NCI-H82 treated with DMSO at 0.1 percent for 48 hours (cell line): Measurements from ENCODE around the gene GMDS.
A peak's percentile ranks its signal among the peaks of the same experiment; 100 is the strongest.
"Not testable (repeated sequence)": the region's sequence is repeated elsewhere in the genome, so short reads cannot be mapped to it uniquely, and the experiment has no call there.

Source experiments
- DNase-seq: peaks from one replicate; lab custom pipeline; 2025; ENCODE audit not compliant: unreplicated experiment; lab: John Stamatoyannopoulos, UW

The GMDS gene

DNA sequence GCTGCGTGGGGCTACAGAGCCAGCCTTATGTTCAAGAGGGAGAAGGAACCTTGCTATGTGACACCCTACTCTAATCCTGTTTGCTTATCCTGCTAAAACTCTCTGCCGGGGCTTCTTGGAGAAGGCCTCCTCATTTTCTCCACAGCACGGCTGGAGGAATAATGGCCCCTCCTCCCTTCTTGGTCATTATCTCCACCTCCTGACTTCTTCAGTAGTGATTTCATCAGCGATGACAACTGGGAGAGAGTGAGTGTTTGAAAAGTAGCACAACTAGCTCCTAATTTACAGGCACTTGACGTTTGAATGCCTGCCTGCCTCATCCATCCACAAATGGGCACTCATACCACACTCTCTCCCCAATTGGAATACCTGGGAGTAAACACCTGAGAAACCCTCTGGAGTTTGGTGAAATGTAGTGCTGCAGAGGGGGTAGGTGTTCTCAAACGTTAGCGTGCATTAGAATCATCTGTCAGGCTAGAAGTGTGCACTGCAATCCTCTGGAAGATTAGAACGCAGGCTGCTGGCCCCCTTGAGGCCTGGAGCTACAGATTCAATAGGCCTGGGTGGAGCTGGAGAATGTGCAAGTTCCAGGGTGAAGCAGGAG, 487.2 kb downstream of the GMDS start:
- peak; percentile 26 for DNase-seq

DNA sequence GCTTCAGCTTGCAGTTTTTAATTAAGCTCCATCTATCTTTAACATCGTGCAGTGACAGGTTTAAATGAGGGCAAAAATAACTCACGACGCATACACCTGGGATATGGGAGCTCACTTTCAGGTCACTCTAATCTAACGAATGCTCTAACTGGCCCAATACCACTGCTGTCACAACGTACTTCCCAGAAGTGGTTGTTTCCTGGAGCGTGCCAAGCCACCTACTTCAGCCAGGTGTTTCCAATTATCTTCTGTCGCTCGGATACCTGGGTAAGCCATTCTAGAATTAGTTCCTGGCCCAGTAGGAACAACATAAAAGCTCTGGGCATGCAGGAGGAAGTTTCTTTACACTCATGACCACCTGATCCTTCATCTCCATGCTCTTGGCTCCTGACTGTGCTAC, 488.3 kb downstream of the GMDS start:
- DNase-seq = no peak

DNA sequence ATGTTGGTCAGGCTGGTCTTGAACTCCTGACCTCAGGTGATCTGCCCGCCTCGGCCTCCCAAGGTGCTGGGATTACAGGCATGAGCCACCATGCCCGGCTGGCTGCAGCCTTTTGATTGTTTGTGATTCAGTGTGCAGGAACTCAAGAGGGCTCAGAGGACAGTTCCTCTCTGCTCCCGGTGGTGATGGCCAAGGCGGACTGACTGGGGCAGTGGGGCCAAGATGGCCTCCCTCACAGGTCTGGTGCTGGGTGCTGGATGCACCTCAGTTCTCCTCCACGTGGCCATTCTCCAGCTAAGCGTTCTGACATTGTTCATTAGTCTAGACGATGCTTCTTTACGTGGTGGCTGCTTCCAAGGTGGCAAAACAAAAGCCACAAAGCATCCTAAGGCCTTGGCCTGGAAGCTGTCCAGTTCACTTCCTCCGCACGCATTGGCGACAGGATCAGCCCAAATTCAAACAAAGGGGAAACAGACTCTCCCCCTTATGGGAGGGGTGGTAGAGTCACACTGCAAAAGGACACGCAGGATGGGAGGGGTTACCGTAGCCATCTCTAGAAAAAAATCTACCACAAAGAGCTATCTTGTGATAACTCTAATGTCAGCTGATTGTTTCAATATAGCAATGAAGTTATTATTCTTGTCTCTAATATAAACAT, 488.8 kb downstream of the GMDS start:
- DNase-seq = no peak

DNA sequence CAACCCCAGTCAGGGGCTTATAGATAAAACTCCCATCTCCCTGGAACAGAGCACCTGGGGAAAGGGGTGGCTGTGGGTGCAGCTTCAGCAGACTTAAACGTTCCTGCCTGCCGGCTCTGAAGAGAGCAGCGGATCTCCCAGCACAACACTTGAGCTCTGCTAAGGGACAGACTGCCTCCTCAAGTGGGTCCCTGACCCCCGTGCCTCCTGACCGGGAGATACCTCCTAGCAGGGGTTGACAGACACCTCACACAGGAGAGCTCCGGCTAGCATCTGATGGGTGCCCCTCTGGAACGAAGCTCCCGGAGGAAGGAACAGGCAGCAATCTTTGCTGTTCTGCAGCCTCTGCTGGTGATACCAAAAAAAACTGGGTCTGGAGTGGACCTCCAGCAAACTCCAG, 494.3 kb downstream of the GMDS start:
- not testable (repeated sequence) for DNase-seq

DNA sequence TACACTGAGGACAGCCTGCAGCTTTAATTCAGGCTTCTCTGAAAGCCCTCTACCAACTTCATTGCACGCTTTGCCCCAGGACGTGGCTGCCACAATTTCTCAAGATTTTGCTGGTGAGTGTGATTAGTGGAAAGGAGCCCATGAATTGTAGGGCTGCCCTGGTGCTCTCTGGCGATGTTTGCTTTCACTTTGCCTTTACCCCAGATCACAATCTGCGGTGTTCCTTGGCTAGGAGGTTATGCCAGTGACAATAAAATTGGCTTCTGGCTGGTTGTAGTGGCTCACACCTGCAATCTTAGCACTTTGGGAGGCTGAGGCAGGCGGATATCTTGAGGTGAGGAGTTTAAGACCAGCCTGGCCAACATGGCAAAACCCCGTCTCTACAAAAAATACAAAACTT, 496.4 kb downstream of the GMDS start:
- no peak for DNase-seq

DNA sequence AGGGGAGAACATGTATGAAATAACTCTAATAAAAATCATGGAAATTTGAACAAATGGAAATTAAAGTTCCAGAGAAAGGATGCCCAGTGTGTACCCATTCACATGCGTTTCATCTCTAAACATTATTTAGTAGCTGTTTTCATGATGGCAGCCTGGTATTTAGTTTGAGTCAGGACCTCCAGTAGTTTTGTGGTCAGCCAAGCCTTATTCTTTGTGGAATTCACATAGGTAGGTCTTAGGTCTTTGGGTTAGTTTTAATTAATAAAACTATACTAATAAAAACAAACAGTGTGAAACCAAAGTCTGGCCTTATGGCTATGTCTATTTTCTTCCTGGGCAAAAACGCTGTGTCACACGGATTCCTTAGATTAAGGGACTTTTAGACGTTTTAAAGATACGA, 497.9 kb downstream of the GMDS start:
- DNase-seq = no peak

DNA sequence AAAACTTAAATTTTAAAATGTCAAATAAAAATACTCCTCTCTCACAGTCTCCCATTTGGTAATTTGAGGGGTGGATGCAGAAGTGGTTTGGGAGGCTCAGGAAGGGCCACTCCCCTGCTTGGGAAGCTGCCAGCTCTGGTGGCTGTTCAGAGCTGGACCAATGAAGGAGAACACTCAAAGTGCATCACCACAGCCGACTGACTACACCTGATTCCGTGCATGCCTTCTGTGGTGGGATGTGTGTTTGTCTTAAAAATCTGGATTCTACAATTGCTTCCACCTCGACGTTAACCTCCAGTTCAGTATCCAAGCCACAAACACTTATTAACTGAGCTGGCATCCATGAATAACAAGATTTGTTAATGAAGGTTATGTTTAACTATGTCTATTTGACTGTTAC, 498.4 kb downstream of the GMDS start:
- DNase-seq = no peak

DNA sequence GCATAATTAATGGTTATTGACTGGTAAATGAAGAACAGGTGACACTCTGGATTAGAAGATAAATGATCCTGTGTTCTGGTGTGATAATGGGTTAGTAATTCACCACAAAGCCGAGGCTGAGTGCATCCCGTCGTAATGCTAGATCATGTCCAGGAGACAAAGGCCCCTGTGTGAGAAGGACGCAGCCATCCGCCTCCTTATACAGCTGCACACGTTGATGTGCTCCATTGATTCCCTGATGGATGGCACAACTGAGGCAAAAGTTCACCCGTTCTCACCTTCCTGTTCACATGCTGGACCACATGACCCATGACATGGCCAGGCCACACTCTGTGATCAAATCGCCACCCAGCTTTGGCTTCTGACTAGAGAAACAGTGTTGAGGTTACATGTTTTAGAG, 499.6 kb downstream of the GMDS start:
- DNase-seq = no peak

DNA sequence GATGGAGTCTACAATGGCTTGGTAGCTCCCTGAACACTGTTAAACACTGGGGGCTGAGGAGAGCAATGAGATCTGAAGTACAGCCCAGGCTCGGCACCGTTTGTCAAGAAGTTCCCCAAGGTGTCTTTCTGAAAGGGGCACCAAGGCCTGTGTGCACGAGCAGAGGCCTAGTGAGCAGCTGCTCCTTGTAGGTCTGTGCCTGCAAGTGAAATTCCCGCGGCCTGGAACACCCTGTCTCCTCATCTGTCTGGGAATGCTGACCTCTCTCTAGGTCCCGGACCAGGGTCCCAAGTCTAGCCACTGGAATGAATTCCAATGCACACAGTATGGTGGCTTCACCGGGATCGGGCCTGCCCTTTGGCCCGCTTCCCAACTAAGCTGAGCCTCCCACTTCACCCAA, 500.9 kb downstream of the GMDS start:
- DNase-seq = no peak

DNA sequence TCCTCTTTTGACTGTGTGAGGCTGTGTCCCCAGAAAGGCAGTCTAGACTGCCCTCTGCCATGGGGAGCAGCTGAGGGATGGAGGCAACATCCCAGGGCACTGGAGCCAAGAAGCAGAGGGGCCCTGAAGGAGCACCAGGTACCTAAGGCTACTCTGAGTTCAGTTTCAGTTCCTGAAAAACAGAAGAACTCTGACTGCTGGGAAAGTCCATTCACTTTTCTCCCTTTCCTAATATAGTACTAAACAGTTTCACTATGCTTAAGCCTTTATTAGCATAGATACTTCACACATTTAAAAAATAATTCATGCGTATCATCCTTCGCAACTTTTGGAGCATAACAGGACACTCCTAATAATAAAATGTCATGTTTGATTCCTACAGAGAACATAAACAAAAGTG, 505.7 kb downstream of the GMDS start:
- DNase-seq = no peak

DNA sequence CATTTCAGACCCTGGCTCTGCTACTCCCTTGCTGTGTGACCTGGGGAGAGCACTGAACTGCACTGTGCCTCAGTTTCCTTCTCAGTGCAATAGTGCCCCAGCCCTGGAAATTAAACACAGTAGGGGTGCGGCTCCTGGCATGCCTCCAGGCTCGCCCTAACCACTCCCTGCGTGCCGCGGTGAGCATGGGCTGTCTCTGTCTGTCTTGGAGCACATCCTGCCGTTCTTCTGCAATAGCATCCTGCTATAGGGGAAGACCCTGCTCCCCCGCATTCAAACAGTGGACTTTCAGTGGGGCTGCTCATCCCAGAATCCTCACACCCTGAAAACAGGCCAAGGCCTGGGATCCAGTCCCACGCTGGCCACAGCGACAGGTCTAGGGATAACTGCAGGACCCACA, 506.2 kb downstream of the GMDS start:
- no peak for DNase-seq

DNA sequence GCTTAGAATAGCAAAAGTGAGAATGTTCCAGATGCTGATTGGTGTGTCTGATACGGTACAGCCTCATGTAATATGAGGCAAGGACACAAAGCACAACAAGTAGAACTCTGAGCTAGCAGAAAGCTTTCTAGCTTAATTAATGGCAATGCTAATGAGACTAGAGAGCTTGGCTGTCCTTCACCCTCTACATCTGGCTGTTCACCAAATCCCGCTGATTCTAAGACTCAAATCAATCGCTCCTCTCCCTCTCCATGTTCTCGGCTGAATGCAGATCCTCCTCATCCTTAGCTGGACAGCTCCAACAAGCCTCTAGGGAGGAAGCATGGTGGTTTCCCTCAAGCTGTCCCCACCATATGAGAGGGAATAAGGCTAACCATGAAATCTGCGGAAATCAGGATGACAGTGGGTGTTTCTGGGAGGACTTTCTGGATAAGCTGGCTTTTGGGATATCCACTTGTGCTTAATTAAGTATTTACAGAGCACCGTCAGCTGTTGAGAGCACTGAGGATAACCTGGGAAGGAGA, 506.8 kb downstream of the GMDS start:
- peak; percentile 67 for DNase-seq

DNA sequence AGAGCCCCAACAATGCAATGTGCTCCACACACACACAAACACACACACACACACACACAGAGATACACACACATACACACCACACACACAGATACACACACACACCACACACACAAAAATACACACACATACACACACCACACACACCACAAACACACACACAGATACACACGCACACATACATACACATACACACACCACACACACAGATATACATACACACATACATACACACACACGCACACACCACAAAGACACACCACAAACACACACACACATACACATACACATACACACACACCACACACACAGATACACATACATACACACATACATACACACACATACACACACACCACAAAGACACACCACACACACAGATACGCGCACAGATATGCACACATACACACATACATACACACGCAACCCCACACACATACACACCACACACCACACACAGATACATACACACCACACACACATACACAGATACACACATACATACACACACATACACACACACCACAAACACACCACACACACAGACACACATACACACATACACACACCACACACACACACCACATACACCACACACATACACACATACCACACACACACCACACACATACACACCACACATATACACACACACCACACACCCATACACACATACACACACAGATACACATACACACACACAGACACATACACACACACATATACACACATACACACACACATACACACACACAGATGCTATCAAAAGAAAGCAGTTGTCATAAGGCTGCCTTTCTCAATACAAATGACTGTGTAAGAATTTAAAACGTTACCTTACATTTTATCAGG, 507.7 kb downstream of the GMDS start:
- DNase-seq = no peak

DNA sequence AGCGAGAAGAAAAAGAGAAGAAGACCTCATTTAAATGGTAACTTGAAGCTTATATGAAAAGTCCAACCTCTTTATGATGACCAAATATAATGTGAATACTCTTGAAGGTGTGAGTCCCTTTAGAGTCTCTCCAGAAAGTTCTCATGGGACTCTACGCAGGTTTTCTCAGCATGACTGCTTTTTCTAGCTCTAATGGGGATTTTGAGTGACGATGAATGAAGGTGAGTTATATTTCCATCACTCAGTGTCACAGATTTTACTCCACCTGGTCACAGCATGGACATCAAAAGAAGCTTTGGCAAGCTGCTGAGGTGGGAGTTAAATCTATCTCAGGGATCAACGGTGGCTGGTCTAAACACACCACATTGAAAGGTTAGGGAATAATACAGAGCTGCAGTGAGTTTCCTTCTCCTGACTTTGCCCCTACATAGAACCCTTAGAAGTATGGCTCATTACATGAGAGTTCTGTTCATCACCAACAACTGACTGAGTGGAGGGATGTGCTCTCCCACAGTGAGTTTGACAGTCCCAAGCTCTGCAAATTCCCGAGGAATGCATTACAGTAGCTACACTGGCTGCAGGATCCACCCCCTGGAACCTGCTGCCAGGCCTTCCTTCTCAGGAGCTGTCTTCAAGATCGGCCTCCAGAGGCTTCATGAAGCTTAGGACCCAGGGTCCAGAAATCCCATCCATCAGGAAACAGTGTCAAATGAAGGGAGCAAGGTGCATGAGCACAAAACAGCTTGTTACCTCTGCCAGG, 508.9 kb downstream of the GMDS start:
- no peak for DNase-seq

DNA sequence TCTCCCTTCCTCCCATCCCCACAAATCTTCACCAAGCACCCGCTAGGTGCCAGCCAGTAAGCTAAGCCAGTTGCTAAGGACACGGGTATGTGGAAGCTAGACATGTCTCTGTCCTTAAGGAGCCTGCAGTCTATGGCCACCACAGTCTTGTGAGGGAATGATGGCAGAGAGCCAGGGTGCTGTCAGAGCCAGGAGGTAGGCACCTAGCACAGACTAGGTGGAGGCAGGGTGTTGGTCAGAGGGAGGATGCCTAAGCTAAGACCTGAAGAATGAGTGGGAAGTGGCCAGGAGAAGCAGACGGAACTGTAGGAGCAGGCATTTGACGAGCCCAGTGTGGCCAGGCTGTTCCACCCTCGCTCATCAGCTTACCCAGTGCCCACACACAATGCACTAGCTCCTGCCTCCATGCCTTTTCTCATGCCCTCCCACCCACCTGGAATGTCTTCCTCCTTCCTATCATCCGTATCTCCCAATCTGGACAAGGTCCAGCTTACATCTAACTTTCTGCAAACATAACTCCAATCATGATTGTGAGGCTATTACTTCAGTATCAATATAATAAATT, 510.1 kb downstream of the GMDS start:
- no peak for DNase-seq

DNA sequence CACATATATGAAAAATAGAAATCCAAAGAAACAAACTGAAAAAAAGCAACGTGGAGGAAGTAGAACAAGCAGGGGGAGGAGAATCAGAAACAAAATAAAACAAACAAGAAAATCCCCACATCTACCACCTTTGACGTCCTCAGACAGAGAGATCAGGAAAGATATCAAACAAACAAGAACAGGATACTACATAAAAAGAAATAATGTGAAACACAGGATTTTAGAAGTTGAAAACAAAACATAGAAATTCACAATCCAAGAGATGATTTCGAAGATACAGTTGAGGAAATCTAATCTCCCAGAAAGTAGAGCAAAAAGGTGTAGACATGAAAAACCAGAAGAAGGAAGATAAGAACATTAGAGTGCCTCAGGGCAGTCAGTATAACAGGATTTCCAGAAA, 514.5 kb downstream of the GMDS start:
- no peak for DNase-seq

DNA sequence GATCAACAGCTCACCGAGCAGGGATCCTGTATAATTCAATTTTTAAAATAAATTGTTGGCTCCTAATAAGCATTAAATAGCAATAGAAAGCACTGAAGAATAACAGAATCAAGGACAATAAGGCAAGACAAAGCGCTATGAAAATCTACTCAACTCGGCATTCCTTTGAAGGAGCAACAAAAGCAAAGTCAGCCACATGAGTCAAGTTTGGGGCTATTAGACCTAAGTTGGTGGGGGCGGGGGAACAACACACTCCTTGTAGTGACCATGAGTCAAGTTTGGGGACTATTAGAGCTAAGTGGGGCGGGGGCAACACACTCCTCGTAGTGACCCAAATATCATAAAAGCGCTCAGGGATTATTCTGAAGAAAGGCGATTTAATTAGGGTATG, 515.7 kb downstream of the GMDS start:
- no peak for DNase-seq

DNA sequence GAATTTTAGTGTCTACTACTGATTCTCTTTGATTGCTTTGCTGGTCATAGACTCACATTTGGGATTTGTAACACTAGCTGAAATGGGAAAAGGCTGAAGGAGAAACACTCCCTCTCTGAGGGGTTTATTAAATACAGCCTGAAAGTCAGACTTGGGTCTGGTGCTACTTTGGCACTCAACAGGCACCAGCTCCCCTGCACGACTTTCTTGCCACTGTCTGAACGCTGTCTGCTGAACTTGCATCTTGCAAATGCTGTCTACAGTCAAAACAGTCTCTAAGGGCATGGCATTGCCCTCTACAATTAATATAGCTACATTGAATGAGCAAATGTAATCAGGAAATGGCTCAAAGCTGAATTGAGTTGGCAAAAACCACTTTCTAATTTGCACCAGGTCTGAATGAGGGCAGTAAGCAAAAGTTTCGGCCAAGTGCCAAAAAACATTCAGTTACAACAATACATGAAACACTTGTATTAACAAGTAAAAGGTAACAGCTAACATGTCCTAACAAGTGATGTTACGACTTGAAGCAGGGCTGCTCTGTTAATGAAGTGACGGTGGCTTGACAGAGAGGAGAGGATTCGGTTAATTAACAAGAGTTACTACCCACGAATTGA, 516.2 kb downstream of the GMDS start:
- no peak for DNase-seq

DNA sequence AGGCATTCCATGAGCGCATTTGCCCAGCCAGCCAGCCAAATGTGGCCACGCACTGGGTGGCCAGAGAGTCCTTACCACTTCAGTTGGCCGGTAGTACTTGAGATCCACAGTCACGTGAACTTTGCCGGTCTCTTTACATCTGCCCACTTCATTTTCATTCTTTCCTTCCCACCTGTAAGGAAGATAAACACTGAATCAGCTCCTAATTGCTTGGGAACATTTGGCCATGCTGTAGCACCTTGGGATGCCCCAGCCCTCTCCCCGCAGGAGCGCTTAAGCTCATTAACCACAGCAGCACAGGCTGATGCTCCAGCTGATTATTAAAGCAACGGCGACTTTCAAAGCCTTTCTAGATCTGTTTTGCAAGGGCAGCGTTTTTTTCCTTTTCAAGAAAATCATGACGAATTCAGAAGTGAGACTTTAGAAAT, 519.0 kb downstream of the GMDS start:
- peak; percentile 53 for DNase-seq

DNA sequence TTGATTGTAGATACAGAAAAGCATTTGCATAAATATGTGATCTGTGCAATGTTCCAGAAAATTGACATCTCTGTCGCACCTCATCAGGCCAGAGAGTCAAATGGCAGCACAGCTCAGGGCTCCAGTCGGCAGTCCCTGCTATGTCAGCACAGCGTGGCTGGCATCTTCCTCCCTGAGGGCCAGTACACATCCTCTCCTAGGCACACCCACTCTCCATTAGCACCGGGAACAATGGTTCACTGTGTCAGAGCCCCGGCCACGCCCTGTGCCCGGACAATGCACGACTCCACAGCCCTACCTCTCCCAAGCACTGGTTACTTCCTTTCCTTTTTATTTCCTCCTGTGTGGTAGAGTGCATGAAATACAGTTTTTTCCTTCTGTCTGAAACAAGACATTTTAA, 520.8 kb downstream of the GMDS start:
- DNase-seq = no peak

DNA sequence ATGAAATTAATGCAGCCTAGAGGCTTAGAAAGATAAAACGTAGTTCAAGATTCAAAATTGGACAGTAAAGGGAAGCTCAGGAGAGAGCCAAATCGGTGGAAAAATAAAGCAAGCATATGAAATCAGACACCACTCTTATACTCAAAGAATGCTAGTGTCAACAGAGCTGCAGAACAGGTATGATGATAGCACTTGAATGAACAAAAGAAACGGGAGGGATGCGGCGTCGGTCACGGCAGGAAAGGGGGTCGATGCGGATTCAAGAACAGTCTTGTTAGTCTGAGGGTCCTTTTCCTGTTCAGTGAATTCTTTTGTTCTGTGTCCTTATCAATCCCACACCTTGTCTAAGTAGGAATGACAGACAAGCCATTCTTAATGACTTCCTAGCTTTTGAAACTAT, 521.3 kb downstream of the GMDS start:
- no peak for DNase-seq
